ENCODE measurements around the gene USP43. TPM values are rescaled to one million over a fixed set of nuclear protein-coding genes. Genes with fewer than 3 reads are reported as not detected.

Gene USP43
- total and polyA plus RNA-seq, 10 donors, result 0.13 to 0.39 (median 0.25) TPM

DNA sequence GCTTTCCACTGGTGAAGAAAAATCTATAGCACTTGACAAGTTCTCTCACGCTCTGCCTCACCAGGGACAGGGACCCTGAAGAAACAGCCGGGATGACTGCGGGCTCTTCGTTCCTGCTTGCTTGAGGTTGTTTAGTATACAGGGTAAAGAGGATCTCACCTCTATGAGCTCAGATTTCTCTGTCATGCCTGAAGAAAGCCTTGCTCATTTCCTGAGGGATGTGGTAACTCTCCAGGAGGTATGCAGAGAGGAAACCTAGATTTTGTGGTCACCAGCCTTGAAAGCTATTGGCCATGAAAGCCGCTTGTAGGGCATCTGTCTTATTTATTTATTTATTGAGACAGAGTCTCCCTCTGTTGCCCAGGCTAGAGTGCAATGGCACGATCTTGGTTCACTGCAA lies 23.2 kb downstream of the USP43 start:
- Histone ChIP-seq H3K9me3 (peaks cover 0 to 8% (median 2%) of the 10 kb centered on the region in 8 donors), H3K4me1 (no peaks in the 10 kb centered on the region), H3K36me3 (no peaks in the 10 kb centered on the region), H3K27ac (no peak overlapping the region), H3K4me3 (no peak overlapping the region), H3K27me3 (replicated peaks in 1 of 7) (peaks cover 0 to 16% (median 0%) of the 10 kb centered on the region in 7 donors)
- 40 to 46% (median 41%) methylated on average over 6 of the region's 6 CpGs for WGBS, 5 donors
- TF ChIP-seq POLR2A (IDR thresholded peaks at IDR 0.05) (no peak), POLR2AphosphoS5 (IDR thresholded peaks at IDR 0.05) (no peak)
- TF ChIP-seq, protein P1, sequence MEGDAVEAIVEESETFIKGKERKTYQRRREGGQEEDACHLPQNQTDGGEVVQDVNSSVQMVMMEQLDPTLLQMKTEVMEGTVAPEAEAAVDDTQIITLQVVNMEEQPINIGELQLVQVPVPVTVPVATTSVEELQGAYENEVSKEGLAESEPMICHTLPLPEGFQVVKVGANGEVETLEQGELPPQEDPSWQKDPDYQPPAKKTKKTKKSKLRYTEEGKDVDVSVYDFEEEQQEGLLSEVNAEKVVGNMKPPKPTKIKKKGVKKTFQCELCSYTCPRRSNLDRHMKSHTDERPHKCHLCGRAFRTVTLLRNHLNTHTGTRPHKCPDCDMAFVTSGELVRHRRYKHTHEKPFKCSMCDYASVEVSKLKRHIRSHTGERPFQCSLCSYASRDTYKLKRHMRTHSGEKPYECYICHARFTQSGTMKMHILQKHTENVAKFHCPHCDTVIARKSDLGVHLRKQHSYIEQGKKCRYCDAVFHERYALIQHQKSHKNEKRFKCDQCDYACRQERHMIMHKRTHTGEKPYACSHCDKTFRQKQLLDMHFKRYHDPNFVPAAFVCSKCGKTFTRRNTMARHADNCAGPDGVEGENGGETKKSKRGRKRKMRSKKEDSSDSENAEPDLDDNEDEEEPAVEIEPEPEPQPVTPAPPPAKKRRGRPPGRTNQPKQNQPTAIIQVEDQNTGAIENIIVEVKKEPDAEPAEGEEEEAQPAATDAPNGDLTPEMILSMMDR (IDR thresholded peaks at IDR 0.05 in 8 of 11, conservative IDR thresholded peaks at IDR 0.05 in 3 of 11), result no peak
- no peak for DNase-seq
- intact Hi-C loops (cut with DNase I; ENCODE audit: low total_unique reads), result no loop called here

DNA sequence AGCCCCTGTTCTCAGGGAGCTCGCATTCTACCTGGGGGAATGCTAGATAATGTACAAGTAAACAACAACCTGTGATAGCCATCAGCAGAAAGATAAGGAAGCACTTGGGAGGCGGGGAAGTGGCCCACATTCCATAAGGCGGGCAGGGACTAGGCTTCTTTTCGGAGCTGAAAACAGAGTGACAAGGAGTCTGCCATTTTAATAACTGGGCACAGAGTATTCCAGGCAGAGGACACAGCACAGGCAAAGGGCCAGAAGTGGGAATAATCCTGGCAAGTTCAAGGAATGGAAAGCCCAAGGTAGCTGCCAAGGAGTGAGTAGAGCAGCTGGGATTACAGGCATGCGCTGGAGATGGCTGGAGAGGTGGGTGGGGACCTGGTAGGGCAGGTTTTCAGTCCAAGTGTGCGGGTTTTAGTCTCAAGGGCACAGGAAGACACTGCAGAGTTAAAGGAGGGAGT lies 24.3 kb downstream of the USP43 start:
- H3K4me1 ChIP-seq, result no peaks in the 10 kb centered on the region
- no peak overlapping the region for H3K4me3 ChIP-seq
- DNase-seq, result no peak
- TF ChIP-seq POLR2AphosphoS5 (IDR thresholded peaks at IDR 0.05) (no peak), POLR2A (IDR thresholded peaks at IDR 0.05) (no peak)
- TF ChIP-seq, protein P1 (IDR thresholded peaks at IDR 0.05 in 8 of 11, conservative IDR thresholded peaks at IDR 0.05 in 3 of 11), result no peak
- WGBS, 5 donors, result 68 to 88% (median 85%) methylated on average over 6 of the region's 6 CpGs
- intact Hi-C loops (cut with DNase I; ENCODE audit: low total_unique reads), result no loop called here
- peaks cover 0 to 16% (median 0%) of the 10 kb centered on the region in 7 donors for H3K27me3 ChIP-seq (replicated peaks in 1 of 7)
- no peaks in the 10 kb centered on the region for H3K36me3 ChIP-seq
- H3K27ac ChIP-seq, result no peak overlapping the region
- peaks cover 0 to 8% (median 2%) of the 10 kb centered on the region in 8 donors for H3K9me3 ChIP-seq

DNA sequence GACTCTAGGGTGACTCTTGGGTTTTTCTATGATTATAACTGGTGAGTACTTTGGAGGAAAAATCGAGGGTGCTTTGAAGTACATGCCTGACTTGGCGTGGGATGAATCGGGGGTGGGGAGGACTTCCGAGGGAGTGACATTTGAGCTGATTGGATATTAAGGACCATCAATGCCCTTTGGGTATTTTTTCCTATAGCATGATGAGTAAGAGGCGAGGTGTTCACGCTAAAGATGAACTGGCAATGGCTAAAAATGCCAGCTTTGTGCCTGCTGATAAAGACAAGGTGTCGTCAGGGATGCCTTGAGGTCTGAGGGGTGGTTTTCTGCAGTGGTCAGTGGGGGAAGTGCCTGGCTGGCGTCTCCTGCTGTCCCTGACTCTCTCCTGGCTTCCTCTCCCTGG lies 25.3 kb downstream of the USP43 start:
- intact Hi-C loops (cut with DNase I; ENCODE audit: low total_unique reads), result no loop called here
- Histone ChIP-seq H3K27ac (no peak overlapping the region), H3K4me3 (no peak overlapping the region), H3K9me3 (peaks cover 0 to 3% (median under 1%) of the 10 kb centered on the region in 8 donors), H3K27me3 (replicated peaks in 1 of 7) (peaks cover 0 to 16% (median 0%) of the 10 kb centered on the region in 7 donors), H3K36me3 (no peaks in the 10 kb centered on the region), H3K4me1 (no peaks in the 10 kb centered on the region)
- 73 to 82% (median 75%) methylated on average over 8 of the region's 8 CpGs for WGBS, 5 donors
- no peak for DNase-seq
- TF ChIP-seq POLR2A (IDR thresholded peaks at IDR 0.05) (no peak), POLR2AphosphoS5 (IDR thresholded peaks at IDR 0.05) (no peak)
- TF ChIP-seq, protein P1 (IDR thresholded peaks at IDR 0.05 in 8 of 11, conservative IDR thresholded peaks at IDR 0.05 in 3 of 11), result no peak

DNA sequence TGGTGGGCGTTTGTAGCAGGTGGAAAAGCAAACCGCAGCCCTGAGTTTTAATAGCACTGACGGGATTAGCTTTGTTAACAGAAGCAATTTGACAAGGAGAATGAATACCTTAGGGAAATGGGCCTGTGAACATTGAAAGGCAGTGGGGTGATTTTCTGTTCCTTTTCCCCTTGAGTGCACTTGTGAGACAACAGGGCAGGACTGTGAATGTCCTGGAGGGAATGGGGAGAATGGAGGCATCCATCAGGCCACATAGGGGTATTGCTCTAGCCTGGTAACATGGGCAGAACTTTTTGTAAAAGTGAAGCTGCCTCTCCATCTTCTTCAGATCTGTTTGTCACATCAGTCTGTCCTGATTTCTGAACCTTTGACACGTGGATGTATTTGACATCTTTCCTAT lies 26.2 kb downstream of the USP43 start:
- Histone ChIP-seq H3K4me1 (no peaks in the 10 kb centered on the region), H3K27me3 (replicated peaks in 1 of 7) (peaks cover 0 to 16% (median 0%) of the 10 kb centered on the region in 7 donors), H3K27ac (no peak overlapping the region), H3K36me3 (no peaks in the 10 kb centered on the region), H3K4me3 (no peak overlapping the region), H3K9me3 (no peaks in the 10 kb centered on the region)
- intact Hi-C loops (cut with DNase I; ENCODE audit: low total_unique reads), result no loop called here
- TF ChIP-seq POLR2A (IDR thresholded peaks at IDR 0.05) (no peak), POLR2AphosphoS5 (IDR thresholded peaks at IDR 0.05) (no peak)
- TF ChIP-seq, protein P1 (IDR thresholded peaks at IDR 0.05 in 8 of 11, conservative IDR thresholded peaks at IDR 0.05 in 3 of 11), result no peak
- WGBS, 5 donors, result 73 to 84% (median 82%) methylated on average over 4 of the region's 4 CpGs
- no peak for DNase-seq

Data from spleen (tissue), 11 donors.